HepG2 (cell line): ENCODE results near the gene MLST8.

Experiments
- CEBPB ChIP-seq: IDR thresholded peaks from 2 replicates; pipeline ENCODE4 v1.6.1; 2011; ENCODE audit warnings: low read depth, low read length, improper control_type of control experiment, borderline replicate concordance
- MAX ChIP-seq: IDR thresholded peaks from 2 replicates; pipeline ENCODE4 v1.6.1; 2012; ENCODE audit warnings: inconsistent platforms

GRCh38 chr16:2206780-2207433 is 1.7 kb downstream of the MLST8 start:
- TF ChIP-seq CEBPB (no peak), MAX (no peak)
